Uterus (tissue), 2 donors: ENCODE measurements around the gene THSD4.

ENCODE experiments used
- POLR2A ChIP-seq, 2 donors: fragments of 450-650 bp; IDR thresholded peaks; one replicate each; pipeline ENCODE4 v1.6.1; 2016; ENCODE audit warnings: antibody characterized with exemption in 2 of 2, mild to moderate bottlenecking in 1 of 2, moderate library complexity in 1 of 2
- TF ChIP-seq, protein P1 (sequence below), 4 experiments: fragments of 200-600 bp in 2 of 4; fragments of 450-650 bp in 2 of 4; sonication (generic) in 2 of 4; IDR thresholded peaks; one replicate each; pipeline ENCODE4 v1.5.1; 2016 to 2019; ENCODE audit warnings: antibody characterized with exemption in 4 of 4, mild to moderate bottlenecking in 2 of 4, moderate library complexity in 1 of 4

GRCh38 chr15:71109905-71110304 is 5.4 kb upstream of the THSD4 start:
- TF ChIP-seq, protein P1, sequence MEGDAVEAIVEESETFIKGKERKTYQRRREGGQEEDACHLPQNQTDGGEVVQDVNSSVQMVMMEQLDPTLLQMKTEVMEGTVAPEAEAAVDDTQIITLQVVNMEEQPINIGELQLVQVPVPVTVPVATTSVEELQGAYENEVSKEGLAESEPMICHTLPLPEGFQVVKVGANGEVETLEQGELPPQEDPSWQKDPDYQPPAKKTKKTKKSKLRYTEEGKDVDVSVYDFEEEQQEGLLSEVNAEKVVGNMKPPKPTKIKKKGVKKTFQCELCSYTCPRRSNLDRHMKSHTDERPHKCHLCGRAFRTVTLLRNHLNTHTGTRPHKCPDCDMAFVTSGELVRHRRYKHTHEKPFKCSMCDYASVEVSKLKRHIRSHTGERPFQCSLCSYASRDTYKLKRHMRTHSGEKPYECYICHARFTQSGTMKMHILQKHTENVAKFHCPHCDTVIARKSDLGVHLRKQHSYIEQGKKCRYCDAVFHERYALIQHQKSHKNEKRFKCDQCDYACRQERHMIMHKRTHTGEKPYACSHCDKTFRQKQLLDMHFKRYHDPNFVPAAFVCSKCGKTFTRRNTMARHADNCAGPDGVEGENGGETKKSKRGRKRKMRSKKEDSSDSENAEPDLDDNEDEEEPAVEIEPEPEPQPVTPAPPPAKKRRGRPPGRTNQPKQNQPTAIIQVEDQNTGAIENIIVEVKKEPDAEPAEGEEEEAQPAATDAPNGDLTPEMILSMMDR (IDR thresholded peaks at IDR 0.05), result no peak
- TF ChIP-seq POLR2A (IDR thresholded peaks at IDR 0.05), result no peak
